GM19099 (cell line): ENCODE results near the gene PRM1.

Source experiments
- POLR2A ChIP-seq: IDR thresholded peaks from 3 replicates; pipeline ENCODE4 v1.6.1; 2011; ENCODE audit warnings: low read depth; ENCODE audit not compliant: insufficient read length; ENCODE audit errors: extremely low read depth

The PRM1 gene

DNA sequence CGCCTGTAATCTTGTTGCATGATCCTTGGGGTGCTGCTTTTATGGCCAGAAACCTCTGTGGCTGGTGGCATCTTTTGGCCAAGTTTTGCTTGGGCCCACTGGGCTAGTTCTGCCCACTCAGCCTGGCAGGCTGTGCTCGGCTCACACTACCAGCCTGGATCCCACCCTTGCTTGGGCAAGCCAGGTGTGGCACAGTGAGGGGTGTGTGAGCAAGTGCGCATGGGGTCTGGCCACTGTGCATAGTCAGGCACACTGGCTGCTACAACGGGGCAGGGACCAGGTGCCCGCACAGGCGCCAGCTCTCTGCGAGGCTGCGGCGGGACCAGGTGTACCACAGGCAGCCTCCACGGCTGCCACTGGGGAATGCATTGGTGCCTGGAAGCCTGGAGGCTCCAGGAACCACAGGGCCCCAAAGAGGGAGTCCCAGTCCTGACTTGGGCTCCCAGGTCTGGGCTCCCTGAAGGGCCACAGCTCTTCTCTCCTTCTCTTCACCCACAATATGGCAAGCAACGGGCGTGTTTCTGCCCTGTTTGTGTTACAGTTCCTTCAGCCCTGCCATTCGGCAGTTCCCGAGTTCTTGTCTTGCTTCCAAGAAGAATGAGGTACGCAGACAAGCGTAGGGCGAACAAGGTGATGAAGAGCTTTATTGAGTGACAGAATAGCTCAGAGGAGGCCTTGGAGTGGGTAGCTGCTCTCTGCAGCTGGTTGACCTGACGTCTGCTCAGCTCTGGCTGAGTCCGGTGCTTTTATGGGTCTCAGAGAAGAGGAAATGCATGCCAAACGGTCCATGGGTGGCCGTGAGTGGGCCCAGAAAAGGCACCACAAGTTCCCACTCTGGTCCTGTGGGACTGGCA is 26.7 kb upstream of the PRM1 start:
- no peak for TF ChIP-seq POLR2A

DNA sequence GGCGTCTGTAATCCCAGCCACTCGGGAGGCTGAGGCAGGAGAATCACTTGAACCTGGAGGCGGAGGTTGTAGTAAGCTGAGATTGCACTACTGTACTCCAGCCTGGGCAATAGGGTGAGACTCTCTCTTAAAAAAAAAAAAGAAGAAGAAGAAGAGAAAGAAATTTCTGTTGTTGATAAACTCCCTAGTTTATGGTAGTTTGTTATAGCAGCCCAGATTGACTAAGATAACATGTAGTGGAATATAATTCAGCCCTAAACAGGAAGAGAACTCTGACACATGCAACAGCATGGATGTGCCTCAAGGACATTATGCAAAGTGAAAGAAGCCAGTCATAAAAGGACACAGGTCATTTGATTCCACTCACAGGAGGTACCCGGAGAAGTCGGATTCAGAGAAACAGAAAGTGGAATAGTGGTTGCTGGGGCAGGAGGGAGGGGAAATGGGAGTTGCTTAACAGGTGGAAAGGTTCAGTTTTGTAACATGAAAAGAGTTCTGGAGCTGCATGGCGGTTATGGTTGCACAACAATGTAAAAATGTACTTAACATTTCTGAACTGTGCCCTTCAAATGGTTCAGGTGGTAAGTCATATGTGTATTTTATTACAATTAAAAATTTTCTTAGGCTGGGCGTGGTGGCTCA is 26.0 kb upstream of the PRM1 start:
- no peak for TF ChIP-seq POLR2A

DNA sequence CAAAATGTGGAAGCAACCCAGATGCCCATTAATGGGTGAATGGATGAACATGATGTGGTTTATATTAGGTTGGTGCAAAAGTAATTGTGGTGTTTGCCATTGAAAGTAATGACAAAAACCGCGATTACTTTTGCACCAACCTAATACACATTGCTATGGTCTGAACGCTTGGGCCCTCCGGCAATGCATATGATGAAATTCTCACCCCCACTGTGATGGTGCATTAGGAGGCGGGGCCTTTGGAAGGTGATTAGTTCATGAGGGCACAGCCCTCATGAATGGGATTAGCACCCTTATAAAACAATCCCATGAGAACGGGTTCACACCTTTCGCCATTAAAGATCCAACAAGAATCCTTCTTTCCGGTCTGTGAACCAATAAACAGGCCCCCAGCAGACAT is 25.3 kb upstream of the PRM1 start:
- no peak for TF ChIP-seq POLR2A

DNA sequence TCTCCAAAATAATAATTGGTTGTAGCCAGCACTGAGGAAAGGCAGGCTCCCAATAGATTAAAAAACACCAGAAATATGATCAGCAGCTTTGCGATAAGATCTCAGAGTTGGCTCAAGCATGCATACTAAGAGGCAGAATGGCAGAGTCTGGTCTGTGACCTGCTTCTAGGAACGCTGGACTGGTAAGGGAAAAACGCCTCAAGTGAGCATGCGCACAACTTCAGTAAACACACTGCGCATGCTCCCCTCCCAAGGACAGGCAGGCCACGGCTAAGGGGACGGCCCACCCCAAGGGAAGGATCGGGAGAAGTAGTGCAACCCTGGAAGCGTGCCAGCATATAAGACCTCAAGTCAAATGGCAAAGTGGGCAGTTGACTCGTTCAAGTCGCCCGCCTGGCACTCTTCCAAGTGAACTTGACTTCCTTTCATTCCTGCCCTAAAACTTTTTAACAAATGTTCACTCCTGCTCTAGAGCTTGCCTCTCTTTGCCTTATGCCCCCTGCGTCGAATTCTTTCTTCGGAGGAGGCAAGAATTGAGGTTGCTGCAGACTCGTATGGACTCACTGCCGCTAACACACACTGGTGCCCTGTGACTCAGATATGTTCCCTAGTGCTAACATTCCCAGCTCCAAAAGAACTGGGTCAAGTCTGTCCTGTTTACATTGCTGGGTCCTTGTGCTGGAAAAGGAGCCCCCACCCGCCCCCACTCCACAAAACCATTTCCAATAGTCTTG is 22.4 kb upstream of the PRM1 start:
- no peak for TF ChIP-seq POLR2A

DNA sequence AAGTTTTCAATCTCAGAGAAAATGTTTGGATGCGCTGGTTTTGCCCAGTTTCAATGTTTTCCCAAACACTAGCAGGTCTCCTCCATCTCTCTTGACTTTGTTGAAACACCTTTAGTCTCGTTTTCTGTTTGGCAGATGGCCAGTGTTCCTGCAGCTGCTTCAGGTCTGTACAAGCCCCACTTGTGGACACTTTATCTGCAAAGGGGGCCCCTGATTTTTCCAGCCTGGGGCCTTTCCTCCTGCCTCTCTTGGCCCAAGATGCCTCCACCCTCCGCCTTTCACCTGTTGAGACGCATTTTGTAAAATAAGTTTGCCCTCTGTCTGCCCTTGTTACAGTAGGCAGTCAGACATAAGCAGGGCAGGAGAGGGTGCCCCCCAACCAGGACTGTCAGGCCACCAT is 21.8 kb upstream of the PRM1 start:
- TF ChIP-seq POLR2A, result no peak

DNA sequence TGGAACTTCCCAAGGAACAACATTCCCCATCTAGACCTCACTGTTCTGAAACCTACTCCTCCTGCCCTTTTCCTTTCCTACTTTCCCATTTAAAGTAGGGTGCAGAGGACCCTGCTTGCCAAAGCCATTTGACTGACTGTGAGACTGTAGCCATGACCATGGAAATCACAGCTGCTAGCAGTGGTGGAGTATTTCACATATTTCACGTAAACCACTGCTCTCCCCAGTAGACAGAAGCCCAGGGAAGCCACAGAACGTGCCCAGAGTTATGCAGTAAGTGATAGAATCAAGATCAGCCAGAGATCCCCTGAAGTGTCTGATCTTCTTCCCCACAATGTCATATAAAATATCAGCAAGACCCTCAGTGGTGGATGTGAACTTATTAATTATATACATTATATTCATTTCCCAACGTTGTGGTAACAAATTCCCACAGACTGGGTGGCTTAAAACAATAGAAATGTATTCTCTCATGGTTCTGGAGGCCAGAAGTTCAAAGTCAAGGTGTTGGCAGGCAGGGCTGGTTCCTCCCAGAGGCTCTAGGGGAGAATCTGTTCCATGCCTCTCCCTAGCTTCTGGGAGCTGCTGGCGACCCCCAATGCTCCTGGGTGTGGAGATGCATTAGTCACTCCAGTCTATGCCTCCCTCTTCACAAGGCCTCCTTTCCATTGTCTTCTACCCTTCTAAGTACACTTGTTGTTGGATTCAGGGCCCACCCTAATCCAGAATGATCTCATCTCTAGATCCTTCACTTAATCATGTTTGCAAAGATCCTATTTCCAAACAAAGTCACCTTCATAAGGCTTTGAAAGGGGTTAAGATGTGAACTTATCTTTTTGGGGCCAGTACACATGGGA is 20.7 kb upstream of the PRM1 start:
- no peak for TF ChIP-seq POLR2A

GRCh38 chr16:11300560-11300892 is 19.4 kb upstream of the PRM1 start:
- TF ChIP-seq POLR2A, result no peak

DNA sequence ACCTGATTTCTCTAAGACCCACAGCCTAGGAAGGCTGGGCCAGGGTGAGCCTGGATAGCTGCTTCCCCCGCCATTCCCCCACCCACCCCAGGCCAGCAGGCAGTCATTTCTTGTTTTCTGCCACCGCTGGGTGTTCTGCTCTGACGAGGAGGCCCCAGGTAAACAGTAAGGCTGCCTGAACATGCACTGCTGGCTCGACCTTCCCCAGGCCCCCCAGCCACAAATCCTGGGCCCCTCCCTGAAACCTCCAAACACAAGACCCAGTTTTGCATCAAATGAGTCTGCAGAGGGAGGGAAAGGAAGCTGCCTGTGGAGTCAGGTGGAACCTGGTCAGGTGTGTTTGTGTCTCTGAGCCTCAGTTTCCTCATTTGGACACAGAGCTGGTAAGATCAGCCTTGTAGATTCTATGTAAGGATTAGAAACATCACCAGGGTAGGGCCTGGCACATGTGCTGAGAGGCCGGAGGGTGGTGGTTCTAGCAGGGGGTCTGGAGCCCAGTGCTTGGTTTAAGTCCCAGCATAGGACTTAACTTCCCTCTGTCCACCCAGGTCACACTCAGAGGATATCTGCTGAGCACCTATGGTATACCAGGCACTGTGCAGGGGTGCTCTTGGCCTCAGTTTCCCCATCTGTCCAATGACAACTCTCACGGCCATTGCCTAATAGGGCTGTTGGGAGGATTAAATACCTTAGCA is 18.9 kb upstream of the PRM1 start:
- no peak for TF ChIP-seq POLR2A

- no peak for TF ChIP-seq POLR2A
Measured at GRCh38 chr16:11298143-11298900, 17.2 kb upstream of the PRM1 start.

DNA sequence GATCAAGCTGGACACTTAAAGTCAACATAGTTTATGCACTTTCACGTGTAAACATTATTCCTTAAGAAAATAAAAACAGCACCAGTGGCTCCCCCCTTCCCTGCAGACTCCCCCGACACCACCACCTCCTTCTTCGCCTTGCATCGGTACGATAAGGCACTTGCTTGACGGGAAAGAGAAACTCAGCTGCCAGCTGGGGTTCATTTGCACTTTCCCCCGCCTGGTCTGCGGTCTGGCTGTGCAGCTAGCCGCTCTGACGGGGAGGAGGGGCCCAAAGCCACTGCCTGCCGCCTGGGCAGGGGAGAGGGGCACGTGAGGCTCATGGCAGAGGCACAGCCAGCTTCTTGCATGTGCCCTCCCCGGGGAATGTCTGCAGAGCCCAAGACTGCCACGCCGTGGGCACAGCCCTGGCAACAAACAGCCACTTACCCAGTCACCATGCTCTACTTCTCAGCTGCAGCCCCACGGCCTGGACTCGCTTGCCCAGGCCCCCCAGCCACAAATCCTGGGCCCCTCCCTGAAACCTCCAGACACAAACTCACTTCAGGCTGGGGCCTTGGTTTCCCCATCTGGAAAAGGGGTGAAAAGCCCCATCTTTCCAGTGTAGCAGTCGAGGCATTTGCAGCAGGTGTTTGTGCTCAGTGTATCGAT is 16.5 kb upstream of the PRM1 start:
- peak; percentile 25 for TF ChIP-seq POLR2A

GRCh38 chr16:11296706-11297491 is 15.8 kb upstream of the PRM1 start:
- TF ChIP-seq POLR2A, result no peak

GRCh38 chr16:11296351-11296705 is 15.2 kb upstream of the PRM1 start:
- no peak for TF ChIP-seq POLR2A
